Measurements from ENCODE around the gene NMT1.
A peak's percentile ranks its signal among the peaks of the same experiment; 100 is the strongest.

DNA sequence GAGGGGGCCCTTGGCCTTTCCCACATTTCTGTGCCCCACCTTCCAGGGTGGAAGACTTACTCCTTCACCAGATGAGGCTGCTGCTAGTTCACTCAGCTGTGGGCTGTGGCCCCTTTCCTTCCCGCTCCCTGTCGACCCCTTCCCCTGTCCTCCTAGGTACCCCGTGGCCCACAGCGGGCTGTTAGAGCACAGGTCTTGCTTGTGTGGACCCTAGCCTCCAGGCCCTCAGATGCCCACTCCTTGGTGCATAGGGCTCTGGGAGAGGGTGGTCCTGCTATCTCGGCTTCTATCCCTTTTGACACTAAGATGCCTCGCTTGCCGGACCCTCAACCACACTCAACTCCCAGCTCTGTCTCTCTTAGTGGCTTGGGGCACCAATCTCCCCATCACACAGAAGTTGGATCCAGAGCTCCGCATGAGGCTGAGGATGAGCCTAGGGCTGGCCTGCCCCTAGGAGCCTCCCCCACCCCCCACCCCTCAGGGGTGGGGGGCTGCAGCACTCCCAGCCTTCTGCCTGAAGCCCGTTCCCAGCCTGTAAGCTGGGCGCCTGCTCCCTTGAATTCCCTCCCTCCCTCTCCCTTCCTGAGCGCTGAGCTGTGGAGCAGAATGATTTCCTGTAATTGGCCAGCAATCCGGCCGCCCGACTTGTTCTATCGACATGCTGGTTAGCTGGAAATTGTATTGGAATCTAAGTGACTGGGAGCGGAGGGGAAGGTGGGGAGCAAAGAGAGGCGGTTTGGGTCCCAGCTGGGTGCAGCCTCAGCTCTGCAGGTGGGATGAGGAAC is 40.6 kb upstream of the NMT1 start:
- TF ChIP-seq POLR2AphosphoS5 (IDR thresholded peaks at IDR 0.05; ENCODE audit: low read depth, low read length) = 0 out of 2 replicates have a peak, but pooled peaks have one; percentile 7
- TF ChIP-seq, protein P1, sequence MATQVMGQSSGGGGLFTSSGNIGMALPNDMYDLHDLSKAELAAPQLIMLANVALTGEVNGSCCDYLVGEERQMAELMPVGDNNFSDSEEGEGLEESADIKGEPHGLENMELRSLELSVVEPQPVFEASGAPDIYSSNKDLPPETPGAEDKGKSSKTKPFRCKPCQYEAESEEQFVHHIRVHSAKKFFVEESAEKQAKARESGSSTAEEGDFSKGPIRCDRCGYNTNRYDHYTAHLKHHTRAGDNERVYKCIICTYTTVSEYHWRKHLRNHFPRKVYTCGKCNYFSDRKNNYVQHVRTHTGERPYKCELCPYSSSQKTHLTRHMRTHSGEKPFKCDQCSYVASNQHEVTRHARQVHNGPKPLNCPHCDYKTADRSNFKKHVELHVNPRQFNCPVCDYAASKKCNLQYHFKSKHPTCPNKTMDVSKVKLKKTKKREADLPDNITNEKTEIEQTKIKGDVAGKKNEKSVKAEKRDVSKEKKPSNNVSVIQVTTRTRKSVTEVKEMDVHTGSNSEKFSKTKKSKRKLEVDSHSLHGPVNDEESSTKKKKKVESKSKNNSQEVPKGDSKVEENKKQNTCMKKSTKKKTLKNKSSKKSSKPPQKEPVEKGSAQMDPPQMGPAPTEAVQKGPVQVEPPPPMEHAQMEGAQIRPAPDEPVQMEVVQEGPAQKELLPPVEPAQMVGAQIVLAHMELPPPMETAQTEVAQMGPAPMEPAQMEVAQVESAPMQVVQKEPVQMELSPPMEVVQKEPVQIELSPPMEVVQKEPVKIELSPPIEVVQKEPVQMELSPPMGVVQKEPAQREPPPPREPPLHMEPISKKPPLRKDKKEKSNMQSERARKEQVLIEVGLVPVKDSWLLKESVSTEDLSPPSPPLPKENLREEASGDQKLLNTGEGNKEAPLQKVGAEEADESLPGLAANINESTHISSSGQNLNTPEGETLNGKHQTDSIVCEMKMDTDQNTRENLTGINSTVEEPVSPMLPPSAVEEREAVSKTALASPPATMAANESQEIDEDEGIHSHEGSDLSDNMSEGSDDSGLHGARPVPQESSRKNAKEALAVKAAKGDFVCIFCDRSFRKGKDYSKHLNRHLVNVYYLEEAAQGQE (IDR thresholded peaks at IDR 0.05; ENCODE audit: insufficient read depth in 1 of 2, low read depth in 2 of 2, low read length in 2 of 2) = no peak
